GM12892 (cell line): ENCODE measurements around the gene LY6G6C.
A peak's percentile ranks its signal among the peaks of the same experiment; 100 is the strongest.

ENCODE experiments used
- POLR2A ChIP-seq: IDR thresholded peaks from 2 replicates; pipeline ENCODE4 v1.6.1; 2011; ENCODE audit warnings: low read depth, low read length, control low read depth
- POLR2AphosphoS5 ChIP-seq: IDR thresholded peaks from 2 replicates; pipeline ENCODE4 v1.6.1; 2011; ENCODE audit warnings: low read depth, low read length, control low read depth
- TAF1 ChIP-seq: IDR thresholded peaks from 2 replicates; pipeline ENCODE4 v1.6.1; 2011; ENCODE audit warnings: low read depth, mild to moderate bottlenecking, control low read depth, low read length, borderline replicate concordance

GRCh38 chr6:31734821-31735406, 13.4 kb upstream of the LY6G6C start:
- TF ChIP-seq POLR2A (0 out of 2 replicates have a peak, but pooled peaks have one; percentile 30), TAF1 (no peak), POLR2AphosphoS5 (no peak)
